PC-3 (cell line): ENCODE measurements around the gene RBBP8. TPM values are rescaled to one million over a fixed set of nuclear protein-coding genes. Genes with fewer than 3 reads are reported as not detected.
A peak's percentile ranks its signal among the peaks of the same experiment; 100 is the strongest.

Experiments
- ATAC-seq: fragments of 200-7000 bp; cut with Tn5 transposase; 2 replicates; pipeline ENCODE4 v1.9.1; 2020; ENCODE audit warnings: mild to moderate bottlenecking, moderate library complexity
- BruUV-seq: library from RNA; stranded (reverse); fragments of 400-500 nt; replicated peaks from 2 replicates; lab custom pipeline; 2021; lab: Mats Ljungman, UMichigan
- CTCF ChIA-PET: fragments of 300-600 bp; sonication (Branson Sonifier 250); formaldehyde crosslinking; loops from one replicate; lab custom pipeline; 2022; ENCODE audit warnings: antibody characterized with exemption; lab: Charles Lee
- POLR2A ChIA-PET: fragments of 300-600 bp; sonication (Branson Sonifier 250); formaldehyde crosslinking; loops from one replicate; lab custom pipeline; 2022; ENCODE audit warnings: antibody characterized with exemption; ENCODE audit not compliant: unreplicated experiment; lab: Charles Lee
- DNase-seq: peaks from one replicate; pipeline ENCODE4 v3.0.0-alpha.2; 2015
- H2AFZ ChIP-seq: fragments of 300-600 bp; sonication (generic); 2 replicates; pipeline ENCODE4 v1.6.0; 2016; ENCODE audit warnings: antibody characterized with exemption, low read length
- H3F3A ChIP-seq: fragments of 300-600 bp; sonication (generic); one replicate; pipeline ENCODE4 v1.6.0; 2017; ENCODE audit warnings: antibody characterized with exemption, low read length, control low read depth, mild to moderate bottlenecking; ENCODE audit not compliant: unreplicated experiment
- H3K27ac ChIP-seq: fragments of 300-600 bp; sonication (generic); 2 replicates; pipeline ENCODE4 v1.5.1; 2016; ENCODE audit warnings: mild to moderate bottlenecking, low read length
- H3K27me3 ChIP-seq: fragments of 300-600 bp; sonication (generic); 2 replicates; pipeline ENCODE4 v1.6.1; 2016; ENCODE audit warnings: low read length, mixed read lengths
- H3K36me3 ChIP-seq: fragments of 300-600 bp; sonication (generic); 2 replicates; pipeline ENCODE4 v1.6.1; 2016; ENCODE audit warnings: low read depth, mixed run types, low read length, mixed read lengths
- H3K4me1 ChIP-seq: fragments of 300-600 bp; sonication (generic); 2 replicates; pipeline ENCODE4 v1.5.1; 2016; ENCODE audit warnings: low read length; ENCODE audit not compliant: insufficient read depth
- H3K4me2 ChIP-seq: fragments of 300-600 bp; sonication (generic); 2 replicates; pipeline ENCODE4 v1.6.0; 2016; ENCODE audit warnings: low read length
- H3K4me3 ChIP-seq: fragments of 300-600 bp; sonication (generic); 2 replicates; pipeline ENCODE4 v1.5.1; 2016; ENCODE audit warnings: mild to moderate bottlenecking, low read length, mixed read lengths
- H3K79me2 ChIP-seq: fragments of 300-600 bp; sonication (generic); 2 replicates; pipeline ENCODE4 v1.6.1; 2017; ENCODE audit warnings: low read length, mixed read lengths
- H3K9ac ChIP-seq: fragments of 300-600 bp; sonication (generic); 2 replicates; pipeline ENCODE4 v1.6.0; 2016; ENCODE audit warnings: mild to moderate bottlenecking, low read length
- H3K9me2 ChIP-seq: fragments of 300-600 bp; sonication (generic); replicated peaks from 2 replicates; pipeline ENCODE4 v1.6.1; 2016; ENCODE audit warnings: mixed run types, low read length, mixed read lengths
- H3K9me3 ChIP-seq: fragments of 300-600 bp; sonication (generic); 2 replicates; pipeline ENCODE4 v1.6.1; 2016; ENCODE audit warnings: low read length, mixed read lengths
- H4K20me1 ChIP-seq: fragments of 300-600 bp; sonication (generic); 2 replicates; pipeline ENCODE4 v1.6.1; 2016; ENCODE audit warnings: low read length, mixed read lengths
- EZH2 ChIP-seq: fragments of 300-600 bp; sonication (generic); IDR thresholded peaks from one replicate; pipeline ENCODE4 v1.6.1; 2017; ENCODE audit warnings: antibody characterized with exemption, mild to moderate bottlenecking, low read length; ENCODE audit not compliant: unreplicated experiment
- EZH2phosphoT487 ChIP-seq: fragments of 300-600 bp; sonication (generic); IDR thresholded peaks from 2 replicates; pipeline ENCODE4 v1.6.1; 2018; ENCODE audit warnings: mild to moderate bottlenecking, antibody characterized with exemption, low read length, borderline replicate concordance
- intact Hi-C: fragments of 100-400 bp; cut with micrococcal nuclease; formaldehyde crosslinking; loops from 2 replicates; pipeline ENCODE4 v1.9.0; 2023
- total RNA-seq: library from RNA; depleted of rRNA; stranded (reverse); fragments of >200 nt; gene quantifications from 2 replicates; pipeline ENCODE4 v1.2.3, GENCODE V29; 2014
- TF ChIP-seq, protein P1 (sequence below): fragments of 300-600 bp; sonication (generic); conservative IDR thresholded peaks from 2 replicates; pipeline ENCODE4 v1.5.1; 2017; ENCODE audit warnings: antibody characterized with exemption, low read depth, mild to moderate bottlenecking, low read length

The RBBP8 gene
- total RNA-seq, 1 experiment from 2014 or later = 31.9 TPM

DNA sequence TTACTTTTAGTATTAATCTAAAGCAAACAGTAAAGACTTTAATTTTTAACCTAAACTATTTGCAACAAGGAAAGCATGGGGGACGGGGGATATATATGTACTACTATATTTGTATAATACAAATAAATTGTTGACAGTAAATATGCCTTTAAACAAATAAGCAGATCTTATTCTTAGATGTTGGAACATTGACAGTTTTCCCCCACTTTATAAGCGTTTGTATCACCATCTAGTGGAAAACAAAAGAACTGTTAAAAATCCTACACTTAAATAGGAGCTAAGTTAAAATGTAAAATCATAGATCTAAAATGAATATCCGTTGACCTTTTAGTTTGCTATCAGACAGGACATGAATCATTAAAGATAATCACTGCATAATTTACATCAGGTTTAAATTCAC is 50.0 kb downstream of the RBBP8 start:
- POLR2A ChIA-PET = no interaction called here
- Histone ChIP-seq H3K27me3 (no peaks in the 10 kb centered on the region), H3K9me3 (no peaks in the 10 kb centered on the region), H3K9me2 (no peaks in the 10 kb centered on the region), H3K27ac (no peak overlapping the region), H3K4me1 (peaks cover 7% of the 10 kb centered on the region), H3K4me3 (no peak overlapping the region), H3K79me2 (no peaks in the 10 kb centered on the region), H3F3A (peaks cover 6% of the 10 kb centered on the region), H4K20me1 (no peaks in the 10 kb centered on the region; the same call in 1 of the 2 replicates), H2AFZ (no peak overlapping the region), H3K4me2 (no peak overlapping the region), H3K36me3 (peaks cover 21% of the 10 kb centered on the region), H3K9ac (no peak overlapping the region)
- intact Hi-C loops = loop anchor here (1.0 kb wide), 4 partner anchors 53 to 184 kb away; no protein-coding TSS in a partner anchor
- no peak for TF ChIP-seq EZH2phosphoT487
- TF ChIP-seq, protein P1, sequence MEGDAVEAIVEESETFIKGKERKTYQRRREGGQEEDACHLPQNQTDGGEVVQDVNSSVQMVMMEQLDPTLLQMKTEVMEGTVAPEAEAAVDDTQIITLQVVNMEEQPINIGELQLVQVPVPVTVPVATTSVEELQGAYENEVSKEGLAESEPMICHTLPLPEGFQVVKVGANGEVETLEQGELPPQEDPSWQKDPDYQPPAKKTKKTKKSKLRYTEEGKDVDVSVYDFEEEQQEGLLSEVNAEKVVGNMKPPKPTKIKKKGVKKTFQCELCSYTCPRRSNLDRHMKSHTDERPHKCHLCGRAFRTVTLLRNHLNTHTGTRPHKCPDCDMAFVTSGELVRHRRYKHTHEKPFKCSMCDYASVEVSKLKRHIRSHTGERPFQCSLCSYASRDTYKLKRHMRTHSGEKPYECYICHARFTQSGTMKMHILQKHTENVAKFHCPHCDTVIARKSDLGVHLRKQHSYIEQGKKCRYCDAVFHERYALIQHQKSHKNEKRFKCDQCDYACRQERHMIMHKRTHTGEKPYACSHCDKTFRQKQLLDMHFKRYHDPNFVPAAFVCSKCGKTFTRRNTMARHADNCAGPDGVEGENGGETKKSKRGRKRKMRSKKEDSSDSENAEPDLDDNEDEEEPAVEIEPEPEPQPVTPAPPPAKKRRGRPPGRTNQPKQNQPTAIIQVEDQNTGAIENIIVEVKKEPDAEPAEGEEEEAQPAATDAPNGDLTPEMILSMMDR = peak; percentile 69
- no peak for TF ChIP-seq EZH2
- CTCF ChIA-PET = interaction anchor here (0.6 to 1.0 kb wide), 6 partner anchors 14 to 343 kb away, joined by 3 to 28 read pairs (median 6); no protein-coding TSS in a partner anchor
- DNase-seq = peak; percentile 67
- BruUV-seq = no TSS peak
- ATAC-seq = no peak

DNA sequence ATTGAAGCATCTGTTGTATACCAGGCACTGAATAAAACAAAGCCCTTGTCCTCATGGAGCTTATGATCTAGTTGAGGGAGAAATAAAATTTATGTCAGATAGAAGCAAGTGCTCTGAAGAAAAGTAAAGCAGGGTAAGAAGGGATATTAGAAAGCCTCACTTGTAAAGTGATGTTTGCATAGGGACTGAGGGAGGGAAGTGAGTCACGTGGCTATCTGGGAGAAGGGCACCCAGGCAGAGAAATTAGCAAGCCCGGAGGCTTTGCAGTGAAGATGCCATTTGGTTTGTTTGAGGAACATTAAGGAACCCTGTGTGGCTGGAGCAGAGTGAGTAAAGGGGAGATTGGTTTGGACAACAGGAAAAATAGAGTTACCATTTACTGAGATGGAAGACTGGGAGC is 52.1 kb downstream of the RBBP8 start:
- peaks cover 15% of the 10 kb centered on the region for H3K36me3 ChIP-seq
- no peak overlapping the region for H2AFZ ChIP-seq
- H3K27ac ChIP-seq = no peak overlapping the region
- no peaks in the 10 kb centered on the region; the same call in 1 of the 2 replicates for H4K20me1 ChIP-seq
- H3K9me3 ChIP-seq = no peaks in the 10 kb centered on the region
- DNase-seq (peak; percentile 33), ATAC-seq (peak; percentile 69; the same call in 1 of the 2 replicates)
- POLR2A ChIA-PET = no interaction called here
- TF ChIP-seq, protein P1 = no peak
- TF ChIP-seq EZH2phosphoT487 (no peak), EZH2 (no peak)
- H3K9ac ChIP-seq = no peak overlapping the region
- no peak overlapping the region for H3K4me3 ChIP-seq
- intact Hi-C loops = no loop called here
- no peaks in the 10 kb centered on the region for H3K27me3 ChIP-seq
- peaks cover 6% of the 10 kb centered on the region for H3F3A ChIP-seq
- BruUV-seq = no TSS peak
- H3K4me2 ChIP-seq = no peak overlapping the region
- no peaks in the 10 kb centered on the region for H3K9me2 ChIP-seq
- no peaks in the 10 kb centered on the region for H3K79me2 ChIP-seq
- no peaks in the 10 kb centered on the region for H3K4me1 ChIP-seq
- CTCF ChIA-PET = no interaction called here

DNA sequence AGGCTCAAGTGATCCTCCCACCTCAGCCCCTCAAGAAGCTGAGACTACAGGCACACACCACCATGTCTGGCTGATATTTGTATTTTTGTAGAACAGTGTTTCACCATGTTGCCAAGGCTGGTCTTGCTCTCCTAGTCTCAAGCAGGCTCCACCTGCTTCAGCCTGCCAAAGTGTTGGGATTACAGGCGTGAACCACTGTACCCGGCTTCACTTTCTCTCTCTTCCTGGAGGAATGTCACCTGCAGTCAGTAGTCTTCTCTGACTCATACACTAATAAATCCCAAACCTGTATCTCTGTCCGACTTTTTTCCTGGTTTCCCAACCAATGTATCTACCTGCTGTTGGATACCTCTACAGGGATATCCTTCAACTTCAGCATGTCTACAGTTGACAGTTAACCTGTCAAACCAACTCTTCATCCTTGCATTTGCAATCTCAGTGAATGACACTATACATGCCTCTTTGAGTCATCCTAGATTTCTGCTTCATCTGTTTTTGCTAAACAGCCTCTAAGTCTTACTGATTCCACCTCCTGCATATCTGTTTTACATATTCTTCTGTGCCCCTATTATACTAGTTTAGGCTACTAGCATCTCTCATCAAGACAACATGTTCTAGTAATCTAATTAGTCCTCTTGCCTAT is 54.5 kb downstream of the RBBP8 start:
- CTCF ChIA-PET = interaction anchor here (0.5 kb wide), 1 partner anchor 273 kb away, joined by 7 read pairs; no protein-coding TSS in a partner anchor
- peaks cover 19% of the 10 kb centered on the region for H3K36me3 ChIP-seq

More for the DNA sequence above, 54.5 kb downstream of the RBBP8 start:
- H2AFZ ChIP-seq = no peak overlapping the region
- H3K9me2 ChIP-seq = no peaks in the 10 kb centered on the region
- intact Hi-C loops = no loop called here
- no TSS peak for BruUV-seq
- H3K4me2 ChIP-seq = no peak overlapping the region
- DNase-seq (peak; percentile 31), ATAC-seq (no peak)
- no peaks in the 10 kb centered on the region for H4K20me1 ChIP-seq
- H3K27ac ChIP-seq = no peak overlapping the region
- no peaks in the 10 kb centered on the region for H3K9me3 ChIP-seq
- POLR2A ChIA-PET = no interaction called here
- peaks cover 6% of the 10 kb centered on the region for H3F3A ChIP-seq
- H3K9ac ChIP-seq = no peak overlapping the region
- H3K79me2 ChIP-seq = no peaks in the 10 kb centered on the region
- TF ChIP-seq EZH2phosphoT487 = no peak
- no peak for TF ChIP-seq EZH2
- TF ChIP-seq, protein P1 = no peak
- no peaks in the 10 kb centered on the region for H3K27me3 ChIP-seq
- H3K4me1 ChIP-seq = no peaks in the 10 kb centered on the region
- H3K4me3 ChIP-seq = no peak overlapping the region
